HFF-Myc (cell line): Measurements from ENCODE around the gene CSK.

ENCODE experiments used
- DNase-seq: peaks from one replicate; pipeline ENCODE4 v3.0.0-alpha.2; 2011; ENCODE audit warnings: low read depth; ENCODE audit errors: extremely low read depth
- H3K4me3 ChIP-seq: replicated peaks from 2 replicates; pipeline ENCODE4 v1.5.1; 2011; ENCODE audit warnings: low read depth, mild to moderate bottlenecking, control low read depth, low read length
- TF ChIP-seq, protein P1 (sequence below): IDR thresholded peaks from 2 replicates; pipeline ENCODE4 v1.5.1; 2012; ENCODE audit warnings: mild to moderate bottlenecking, low read depth, low read length, control low read depth; ENCODE audit errors: missing control alignments

CSK gene

DNA sequence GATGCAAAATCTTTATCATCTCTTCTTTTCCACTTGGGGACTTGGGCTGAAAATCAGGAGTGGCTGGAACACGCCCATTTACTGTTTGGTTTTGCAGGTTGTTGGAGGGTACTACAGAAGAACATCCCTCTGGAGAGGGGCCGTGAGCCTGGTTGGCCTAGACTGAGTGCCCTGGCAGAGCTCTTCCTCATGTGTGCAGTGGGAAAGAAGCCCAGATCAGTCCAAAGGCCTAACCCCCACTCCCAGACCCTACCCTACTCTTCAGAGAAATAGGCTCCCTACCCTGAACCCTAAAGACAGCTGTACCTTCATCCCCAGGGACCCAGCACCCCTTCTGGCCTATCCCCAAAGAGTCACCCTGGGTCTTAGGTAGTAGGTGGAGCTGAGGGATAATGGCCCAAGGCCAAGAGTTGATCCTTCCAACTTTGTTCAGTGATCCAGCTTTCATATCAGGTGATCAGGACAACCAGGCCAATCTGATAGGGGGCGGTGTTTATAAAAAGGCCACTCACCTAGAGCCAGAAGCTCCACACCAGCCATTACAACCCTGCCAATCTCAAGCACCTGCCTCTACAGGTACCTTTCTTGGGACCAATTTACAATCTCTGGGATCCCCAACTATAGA lies 33.4 kb upstream of the CSK start, which contains the start of gene CYP1A2:
Gene CYP1A2 (plus strand): TSS at position 524 of the 625 bp plus-strand sequence. CDS start 894 bp downstream, outside the sequence.
- TF ChIP-seq, protein P1, sequence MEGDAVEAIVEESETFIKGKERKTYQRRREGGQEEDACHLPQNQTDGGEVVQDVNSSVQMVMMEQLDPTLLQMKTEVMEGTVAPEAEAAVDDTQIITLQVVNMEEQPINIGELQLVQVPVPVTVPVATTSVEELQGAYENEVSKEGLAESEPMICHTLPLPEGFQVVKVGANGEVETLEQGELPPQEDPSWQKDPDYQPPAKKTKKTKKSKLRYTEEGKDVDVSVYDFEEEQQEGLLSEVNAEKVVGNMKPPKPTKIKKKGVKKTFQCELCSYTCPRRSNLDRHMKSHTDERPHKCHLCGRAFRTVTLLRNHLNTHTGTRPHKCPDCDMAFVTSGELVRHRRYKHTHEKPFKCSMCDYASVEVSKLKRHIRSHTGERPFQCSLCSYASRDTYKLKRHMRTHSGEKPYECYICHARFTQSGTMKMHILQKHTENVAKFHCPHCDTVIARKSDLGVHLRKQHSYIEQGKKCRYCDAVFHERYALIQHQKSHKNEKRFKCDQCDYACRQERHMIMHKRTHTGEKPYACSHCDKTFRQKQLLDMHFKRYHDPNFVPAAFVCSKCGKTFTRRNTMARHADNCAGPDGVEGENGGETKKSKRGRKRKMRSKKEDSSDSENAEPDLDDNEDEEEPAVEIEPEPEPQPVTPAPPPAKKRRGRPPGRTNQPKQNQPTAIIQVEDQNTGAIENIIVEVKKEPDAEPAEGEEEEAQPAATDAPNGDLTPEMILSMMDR: no peak
- DNase-seq: no peak
- no peak within 1 kb of the TSS for H3K4me3 ChIP-seq

DNA sequence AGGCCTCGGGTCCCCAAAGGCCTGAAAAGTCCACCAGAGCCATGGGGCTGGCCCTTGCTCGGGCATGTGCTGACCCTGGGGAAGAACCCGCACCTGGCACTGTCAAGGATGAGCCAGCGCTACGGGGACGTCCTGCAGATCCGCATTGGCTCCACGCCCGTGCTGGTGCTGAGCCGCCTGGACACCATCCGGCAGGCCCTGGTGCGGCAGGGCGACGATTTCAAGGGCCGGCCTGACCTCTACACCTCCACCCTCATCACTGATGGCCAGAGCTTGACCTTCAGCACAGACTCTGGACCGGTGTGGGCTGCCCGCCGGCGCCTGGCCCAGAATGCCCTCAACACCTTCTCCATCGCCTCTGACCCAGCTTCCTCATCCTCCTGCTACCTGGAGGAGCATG lies 32.0 kb upstream of the CSK start:
- no peak overlapping the region for H3K4me3 ChIP-seq
- TF ChIP-seq, protein P1: no peak
- DNase-seq: no peak

DNA sequence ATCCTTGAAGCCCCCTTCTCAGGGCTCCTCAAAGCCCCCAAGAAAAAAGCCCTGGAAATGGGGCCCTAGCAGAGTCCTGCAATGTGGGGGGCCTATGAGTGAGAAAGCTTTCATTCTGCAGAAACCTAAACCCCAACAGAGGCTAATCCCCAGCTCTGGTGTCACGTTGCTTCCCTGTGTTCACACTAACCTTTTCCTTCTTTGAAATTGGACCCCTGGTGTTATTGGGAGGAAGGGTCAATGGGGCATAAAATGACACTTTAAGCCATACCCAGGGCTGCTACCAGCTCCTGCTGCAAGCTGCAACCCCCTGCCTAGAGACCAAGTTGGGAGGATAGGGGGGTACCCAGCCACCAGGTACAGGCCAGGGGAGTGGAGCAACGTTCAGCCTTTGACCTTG lies 31.1 kb upstream of the CSK start:
- no peak for DNase-seq
- no peak overlapping the region for H3K4me3 ChIP-seq
- TF ChIP-seq, protein P1: no peak

DNA sequence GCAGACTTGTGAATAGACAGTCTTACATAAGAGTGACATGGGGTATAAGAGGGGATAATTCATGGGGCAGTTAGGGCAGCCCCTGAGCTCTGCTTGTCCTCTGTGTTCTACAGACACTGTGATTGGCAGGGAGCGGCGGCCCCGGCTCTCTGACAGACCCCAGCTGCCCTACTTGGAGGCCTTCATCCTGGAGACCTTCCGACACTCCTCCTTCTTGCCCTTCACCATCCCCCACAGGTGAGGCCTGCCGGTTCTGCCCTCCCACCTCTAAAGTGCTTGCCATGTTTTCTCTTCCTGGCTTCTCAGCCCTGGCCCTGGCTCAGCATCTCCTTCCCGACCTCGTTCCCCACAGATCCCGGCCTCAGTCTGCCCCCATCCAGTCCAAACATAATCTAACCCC lies 29.9 kb upstream of the CSK start:
- DNase-seq: no peak
- TF ChIP-seq, protein P1: no peak
- no peak overlapping the region for H3K4me3 ChIP-seq

- TF ChIP-seq, protein P1: no peak
- no peak overlapping the region for H3K4me3 ChIP-seq
- no peak for DNase-seq
Observed at GRCh38 chr15:74752531-74752930, 29.3 kb upstream of the CSK start.

- DNase-seq: no peak
- TF ChIP-seq, protein P1: no peak
Observed at GRCh38 chr15:74754593-74755215, 27.2 kb upstream of the CSK start.

More at GRCh38 chr15:74754593-74755215, 27.2 kb upstream of the CSK start:
- no peak overlapping the region for H3K4me3 ChIP-seq
